ENCODE results near the gene BCAN. TPM values are rescaled to one million over a fixed set of nuclear protein-coding genes. Genes with fewer than 3 reads are reported as not detected.

The BCAN gene
- total RNA-seq, 1 experiment from 2014 or later: 3.6 TPM

DNA sequence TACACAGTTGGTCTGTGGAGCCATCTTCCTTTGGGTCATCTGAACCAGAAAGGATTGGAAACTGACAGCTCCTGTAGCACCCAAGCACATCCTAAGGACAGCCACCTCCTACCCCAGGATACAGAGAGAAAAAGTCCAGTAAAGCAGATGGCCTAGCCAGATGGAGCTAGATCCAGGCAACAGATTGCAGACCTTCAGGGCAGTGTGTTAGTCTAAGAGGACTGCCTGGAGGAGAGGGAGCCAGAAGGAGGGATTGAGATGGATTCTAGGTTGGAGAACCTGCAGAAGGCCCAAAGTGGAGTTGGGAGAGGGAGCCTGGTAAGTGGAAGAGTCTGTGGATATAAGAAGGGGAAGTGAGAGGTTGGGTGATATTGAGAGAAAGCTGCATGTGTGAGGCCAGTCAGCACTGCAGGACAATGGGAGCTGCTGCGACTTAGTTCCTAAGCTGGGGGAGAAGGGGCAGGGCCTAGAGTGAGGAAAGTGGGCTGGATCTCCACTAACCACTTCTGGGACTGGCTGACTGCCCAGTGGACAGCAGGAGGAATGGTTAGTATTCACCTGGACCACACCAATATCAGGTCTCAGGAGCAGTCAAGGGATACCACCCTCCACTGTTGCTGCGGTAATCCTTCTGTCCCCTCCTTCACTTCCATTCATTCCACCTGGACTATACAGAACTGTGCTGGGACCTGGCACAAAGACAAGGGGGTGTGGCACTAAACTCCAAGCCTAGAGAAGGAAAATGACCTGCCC lies 13.4 kb downstream of the BCAN start (continued):
- TF ChIP-seq GRHL2 (CRISPR knock-in tag; IDR thresholded peaks at IDR 0.05; ENCODE audit: insufficient replicate concordance, severe bottlenecking): no peak
- TF ChIP-seq TP53 (CRISPR knock-in tag; IDR thresholded peaks at IDR 0.05): no peak
- TF ChIP-seq NR2C2 (CRISPR knock-in tag; IDR thresholded peaks at IDR 0.05): no peak

DNA sequence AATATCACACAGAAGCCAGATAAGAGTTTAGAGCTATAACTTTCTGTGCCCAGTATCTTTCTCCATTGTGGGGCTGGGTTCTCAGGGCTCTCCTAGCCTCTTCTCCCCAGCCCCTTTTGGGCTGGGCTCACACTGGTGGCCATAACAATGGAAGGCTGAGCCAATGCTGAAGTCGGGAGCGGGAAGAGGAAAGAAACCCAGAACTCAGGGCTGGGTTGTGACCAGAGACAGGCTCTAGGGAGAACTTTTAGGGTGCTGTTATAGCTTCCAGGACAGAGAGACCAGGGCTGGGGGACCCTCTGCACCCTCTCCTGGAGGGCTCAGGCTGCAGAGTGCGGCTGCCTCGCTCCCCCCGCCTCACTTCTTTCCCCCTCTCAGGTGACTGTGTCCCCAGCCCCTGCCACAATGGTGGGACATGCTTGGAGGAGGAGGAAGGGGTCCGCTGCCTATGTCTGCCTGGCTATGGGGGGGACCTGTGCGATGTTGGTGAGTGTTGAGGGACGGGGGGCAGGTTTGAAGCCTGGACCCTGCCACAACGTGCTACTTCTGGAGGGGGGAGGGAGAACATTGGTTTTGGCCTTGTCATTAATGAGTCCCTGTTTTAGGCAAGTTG lies 14.1 kb downstream of the BCAN start:
- no peak overlapping the region for H3K27ac Mint-ChIP-seq
- H3K27me3 Mint-ChIP-seq (ENCODE audit: low read depth): peaks cover 86% of the 10 kb centered on the region
- TF ChIP-seq FOXJ3 (CRISPR knock-in tag; IDR thresholded peaks at IDR 0.05; ENCODE audit: borderline replicate concordance) (no peak), CBFB (CRISPR knock-in tag; IDR thresholded peaks at IDR 0.05; ENCODE audit: low read depth) (no peak), SMAD4 (CRISPR knock-in tag; IDR thresholded peaks at IDR 0.05) (no peak), ELF4 (CRISPR knock-in tag; IDR thresholded peaks at IDR 0.05; ENCODE audit: low read depth) (no peak), EMX1 (CRISPR knock-in tag; IDR thresholded peaks at IDR 0.05) (no peak), JAZF1 (CRISPR knock-in tag; IDR thresholded peaks at IDR 0.05) (no peak), ATF1 (CRISPR knock-in tag; IDR thresholded peaks at IDR 0.05) (no peak), NR3C1 (CRISPR knock-in tag; conservative IDR thresholded peaks at IDR 0.05; ENCODE audit: low read depth) (no peak)
- TF ChIP-seq, protein P1, sequence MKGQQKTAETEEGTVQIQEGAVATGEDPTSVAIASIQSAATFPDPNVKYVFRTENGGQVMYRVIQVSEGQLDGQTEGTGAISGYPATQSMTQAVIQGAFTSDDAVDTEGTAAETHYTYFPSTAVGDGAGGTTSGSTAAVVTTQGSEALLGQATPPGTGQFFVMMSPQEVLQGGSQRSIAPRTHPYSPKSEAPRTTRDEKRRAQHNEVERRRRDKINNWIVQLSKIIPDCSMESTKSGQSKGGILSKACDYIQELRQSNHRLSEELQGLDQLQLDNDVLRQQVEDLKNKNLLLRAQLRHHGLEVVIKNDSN (CRISPR knock-in tag; IDR thresholded peaks at IDR 0.05): no peak
- TF ChIP-seq, protein P2, sequence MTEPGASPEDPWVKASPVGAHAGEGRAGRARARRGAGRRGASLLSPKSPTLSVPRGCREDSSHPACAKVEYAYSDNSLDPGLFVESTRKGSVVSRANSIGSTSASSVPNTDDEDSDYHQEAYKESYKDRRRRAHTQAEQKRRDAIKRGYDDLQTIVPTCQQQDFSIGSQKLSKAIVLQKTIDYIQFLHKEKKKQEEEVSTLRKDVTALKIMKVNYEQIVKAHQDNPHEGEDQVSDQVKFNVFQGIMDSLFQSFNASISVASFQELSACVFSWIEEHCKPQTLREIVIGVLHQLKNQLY (CRISPR knock-in tag; IDR thresholded peaks at IDR 0.05): no peak
- TF ChIP-seq, protein P3, sequence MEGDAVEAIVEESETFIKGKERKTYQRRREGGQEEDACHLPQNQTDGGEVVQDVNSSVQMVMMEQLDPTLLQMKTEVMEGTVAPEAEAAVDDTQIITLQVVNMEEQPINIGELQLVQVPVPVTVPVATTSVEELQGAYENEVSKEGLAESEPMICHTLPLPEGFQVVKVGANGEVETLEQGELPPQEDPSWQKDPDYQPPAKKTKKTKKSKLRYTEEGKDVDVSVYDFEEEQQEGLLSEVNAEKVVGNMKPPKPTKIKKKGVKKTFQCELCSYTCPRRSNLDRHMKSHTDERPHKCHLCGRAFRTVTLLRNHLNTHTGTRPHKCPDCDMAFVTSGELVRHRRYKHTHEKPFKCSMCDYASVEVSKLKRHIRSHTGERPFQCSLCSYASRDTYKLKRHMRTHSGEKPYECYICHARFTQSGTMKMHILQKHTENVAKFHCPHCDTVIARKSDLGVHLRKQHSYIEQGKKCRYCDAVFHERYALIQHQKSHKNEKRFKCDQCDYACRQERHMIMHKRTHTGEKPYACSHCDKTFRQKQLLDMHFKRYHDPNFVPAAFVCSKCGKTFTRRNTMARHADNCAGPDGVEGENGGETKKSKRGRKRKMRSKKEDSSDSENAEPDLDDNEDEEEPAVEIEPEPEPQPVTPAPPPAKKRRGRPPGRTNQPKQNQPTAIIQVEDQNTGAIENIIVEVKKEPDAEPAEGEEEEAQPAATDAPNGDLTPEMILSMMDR (IDR thresholded peaks at IDR 0.05): no peak
- TF ChIP-seq, protein P4, sequence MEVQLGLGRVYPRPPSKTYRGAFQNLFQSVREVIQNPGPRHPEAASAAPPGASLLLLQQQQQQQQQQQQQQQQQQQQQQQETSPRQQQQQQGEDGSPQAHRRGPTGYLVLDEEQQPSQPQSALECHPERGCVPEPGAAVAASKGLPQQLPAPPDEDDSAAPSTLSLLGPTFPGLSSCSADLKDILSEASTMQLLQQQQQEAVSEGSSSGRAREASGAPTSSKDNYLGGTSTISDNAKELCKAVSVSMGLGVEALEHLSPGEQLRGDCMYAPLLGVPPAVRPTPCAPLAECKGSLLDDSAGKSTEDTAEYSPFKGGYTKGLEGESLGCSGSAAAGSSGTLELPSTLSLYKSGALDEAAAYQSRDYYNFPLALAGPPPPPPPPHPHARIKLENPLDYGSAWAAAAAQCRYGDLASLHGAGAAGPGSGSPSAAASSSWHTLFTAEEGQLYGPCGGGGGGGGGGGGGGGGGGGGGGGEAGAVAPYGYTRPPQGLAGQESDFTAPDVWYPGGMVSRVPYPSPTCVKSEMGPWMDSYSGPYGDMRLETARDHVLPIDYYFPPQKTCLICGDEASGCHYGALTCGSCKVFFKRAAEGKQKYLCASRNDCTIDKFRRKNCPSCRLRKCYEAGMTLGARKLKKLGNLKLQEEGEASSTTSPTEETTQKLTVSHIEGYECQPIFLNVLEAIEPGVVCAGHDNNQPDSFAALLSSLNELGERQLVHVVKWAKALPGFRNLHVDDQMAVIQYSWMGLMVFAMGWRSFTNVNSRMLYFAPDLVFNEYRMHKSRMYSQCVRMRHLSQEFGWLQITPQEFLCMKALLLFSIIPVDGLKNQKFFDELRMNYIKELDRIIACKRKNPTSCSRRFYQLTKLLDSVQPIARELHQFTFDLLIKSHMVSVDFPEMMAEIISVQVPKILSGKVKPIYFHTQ (CRISPR knock-in tag; IDR thresholded peaks at IDR 0.05): no peak
- no peaks in the 10 kb centered on the region for H3K36me3 Mint-ChIP-seq
- no peak for DNase-seq (ENCODE audit: low spot score)
- ChIA-PET POLR2A (interaction anchor here (1.0 to 1.4 kb wide), 3 partner anchors 12 to 32 kb away, joined by 3 to 7 read pairs (median 3); partner anchors contain the start of gene NES), CTCF (interaction anchor here (0.5 to 12.6 kb wide), 13 partner anchors 12 to 236 kb away, joined by 3 to 437 read pairs (median 5); partner anchors contain the start of genes BCAN, HAPLN2 and NES)
- H3K9me3 Mint-ChIP-seq: no peaks in the 10 kb centered on the region
- no peak overlapping the region for H3K4me3 Mint-ChIP-seq
- no peak for ATAC-seq
- peaks cover 50% of the 10 kb centered on the region for H3K4me1 Mint-ChIP-seq
